B cell (primary cell): ENCODE data around the gene MACROH2A1. TPM values are rescaled to one million over a fixed set of nuclear protein-coding genes. Genes with fewer than 3 reads are reported as not detected.

Experiments
- ATAC-seq: fragments of 200-7000 bp; cut with Tn5 transposase; one replicate; pipeline ENCODE4 v1.10.0; 2021; ENCODE audit warnings: low read depth, mild to moderate bottlenecking, moderate number of reproducible peaks, moderate library complexity
- CTCF ChIA-PET: fragments of 350-600 bp; sonication (Branson Sonifier 250); formaldehyde crosslinking; loops from one replicate; lab custom pipeline; 2021; ENCODE audit warnings: antibody characterized with exemption, inconsistent platforms; lab: Charles Lee
- POLR2A ChIA-PET: fragments of 350-600 bp; sonication (Branson Sonifier 250); formaldehyde crosslinking; loops from one replicate; lab custom pipeline; 2021; ENCODE audit warnings: antibody characterized with exemption; lab: Charles Lee
- DNase-seq: peaks from one replicate; pipeline ENCODE4 v3.0.0; 2013
- H2AFZ ChIP-seq: 2 replicates; pipeline ENCODE4 v1.6.1; 2012; ENCODE audit warnings: mild to moderate bottlenecking, low read depth, low read length; ENCODE audit not compliant: insufficient read depth, poor library complexity, severe bottlenecking
- H3K27ac ChIP-seq, 2 donors: 1 replicate in 1 of 2; 2 replicates in 1 of 2; pipeline ENCODE4 v1.5.1; 2012 to 2013; ENCODE audit warnings: low read length in 2 of 2, mild to moderate bottlenecking in 2 of 2, moderate library complexity in 1 of 2
- H3K27me3 ChIP-seq, 4 experiments: fragments of 200-600 bp in 1 of 4; sonication (generic) in 1 of 4; replicated peaks in 1 of 4; 1 replicate in 2 of 4; 2 replicates in 2 of 4; pipeline versions ENCODE4 v1.6.1 to v1.7.0; 2013 to 2016; ENCODE audit warnings: low read length in 3 of 4, mild to moderate bottlenecking in 2 of 4, mixed read lengths in 1 of 4, moderate library complexity in 1 of 4; ENCODE audit not compliant: insufficient read depth in 4 of 4, control insufficient read depth in 3 of 4; ENCODE audit errors: control extremely low read depth in 1 of 4
- H3K36me3 ChIP-seq, 2 experiments: replicated peaks in 1 of 2; 1 replicate in 1 of 2; 2 replicates in 1 of 2; pipeline versions ENCODE4 v1.6.1 to v1.7.1; 2013; ENCODE audit warnings: low read length in 1 of 2; ENCODE audit not compliant: insufficient read depth in 2 of 2, control insufficient read depth in 1 of 2; ENCODE audit errors: control extremely low read depth in 1 of 2, extremely low read depth in 1 of 2
- H3K4me1 ChIP-seq, 2 donors: fragments of 200-600 bp in 1 of 2; sonication (generic) in 1 of 2; 1 replicate in 1 of 2; 2 replicates in 1 of 2; pipeline versions ENCODE4 v1.5.1 to v1.6.1; 2013 to 2017; ENCODE audit warnings: low read length in 2 of 2; ENCODE audit not compliant: control insufficient read depth in 2 of 2, insufficient read depth in 2 of 2
- H3K4me2 ChIP-seq: replicated peaks from 2 replicates; pipeline ENCODE3; 2012; ENCODE audit warnings: mild to moderate bottlenecking, low read depth, low read length; ENCODE audit not compliant: poor library complexity, severe bottlenecking
- H3K4me3 ChIP-seq, 5 experiments: fragments of 200-600 bp in 1 of 5; sonication (generic) in 1 of 5; 1 replicate in 3 of 5; 2 replicates in 2 of 5; pipeline versions ENCODE4 v1.5.1 to v1.7.0; 2011 to 2016; ENCODE audit warnings: low read length in 4 of 5, mild to moderate bottlenecking in 4 of 5, low read depth in 2 of 5, control low read depth in 1 of 5, moderate library complexity in 1 of 5; ENCODE audit not compliant: insufficient read depth in 1 of 5; ENCODE audit errors: control extremely low read depth in 1 of 5, extremely low read depth in 1 of 5
- H3K79me2 ChIP-seq: fragments of 200-600 bp; sonication (generic); one replicate; pipeline ENCODE4 v1.6.0; 2016; ENCODE audit warnings: low read length; ENCODE audit not compliant: control insufficient read depth, insufficient read depth
- H3K9ac ChIP-seq: fragments of 200-600 bp; sonication (generic); 2 replicates; pipeline ENCODE4 v1.6.1; 2017; ENCODE audit warnings: mild to moderate bottlenecking, low read length, moderate library complexity
- H3K9me3 ChIP-seq, 3 donors: one replicate each; pipeline versions ENCODE4 v1.6.1 to v1.7.1; 2013; ENCODE audit warnings: low read length in 2 of 3; ENCODE audit not compliant: control insufficient read depth in 2 of 3, insufficient read depth in 1 of 3; ENCODE audit errors: control extremely low read depth in 1 of 3
- H4K20me1 ChIP-seq: 2 replicates; pipeline ENCODE4 v1.6.0; 2012; ENCODE audit warnings: mild to moderate bottlenecking, low read length; ENCODE audit not compliant: insufficient read depth, control insufficient read depth, poor library complexity, severe bottlenecking
- H3K27ac Mint-ChIP-seq: one replicate; pipeline ENCODE4 v1.8.0; 2021; ENCODE audit warnings: mixed read lengths
- H3K27me3 Mint-ChIP-seq: one replicate; pipeline ENCODE4 v1.8.0; 2021; ENCODE audit warnings: mixed read lengths
- H3K4me1 Mint-ChIP-seq: one replicate; pipeline ENCODE4 v1.8.0; 2021; ENCODE audit warnings: mixed read lengths
- H3K4me3 Mint-ChIP-seq: one replicate; pipeline ENCODE4 v1.8.0; 2021; ENCODE audit warnings: mixed read lengths
- H3K9me3 Mint-ChIP-seq: one replicate; pipeline ENCODE4 v1.8.0; 2022; ENCODE audit warnings: mixed read lengths; ENCODE audit not compliant: insufficient read depth
- EZH2 ChIP-seq: IDR thresholded peaks from 2 replicates; pipeline ENCODE4 v1.6.1; 2012; ENCODE audit warnings: borderline replicate concordance, low read depth, mild to moderate bottlenecking, moderate library complexity, low read length; ENCODE audit not compliant: insufficient read depth, poor library complexity, severe bottlenecking
- WGBS: methylation state at CpG from one replicate; pipeline ENCODE4 v1.1.5; 2013; ENCODE audit warnings: missing lambda C conversion rate; ENCODE audit not compliant: insufficient coverage; 5-methylcytosine and 5-hydroxymethylcytosine counted together
- intact Hi-C: fragments of 100-400 bp; cut with micrococcal nuclease; formaldehyde crosslinking; loops from one replicate; pipeline ENCODE4 v1.10.0; 2022
- polyA plus RNA-seq: library from polyadenylated mRNA; depleted of rRNA; stranded (reverse); fragments of >200 nt; gene quantifications from 2 replicates; pipeline ENCODE4 v1.2.3, GENCODE V29; 2012
- total RNA-seq, 2 donors: library from RNA; stranded (reverse); fragments of 120-200 nt in 1 of 2; gene quantifications; 1 replicate in 1 of 2; 2 replicates in 1 of 2; pipeline versions ENCODE4 v1.2.3 to v1.2.4, GENCODE V29; 2013 to 2022
- TF ChIP-seq, protein P1 (sequence below): fragments of 200-600 bp; IDR thresholded peaks from one replicate; pipeline ENCODE4 v1.8.0; 2022; ENCODE audit warnings: antibody characterized with exemption, mild to moderate bottlenecking

MACROH2A1 gene
- total and polyA plus RNA-seq, 2 donors (not counting 1 experiment from before 2014, with no cell fraction given), result 80.1 to 99.7 TPM

DNA sequence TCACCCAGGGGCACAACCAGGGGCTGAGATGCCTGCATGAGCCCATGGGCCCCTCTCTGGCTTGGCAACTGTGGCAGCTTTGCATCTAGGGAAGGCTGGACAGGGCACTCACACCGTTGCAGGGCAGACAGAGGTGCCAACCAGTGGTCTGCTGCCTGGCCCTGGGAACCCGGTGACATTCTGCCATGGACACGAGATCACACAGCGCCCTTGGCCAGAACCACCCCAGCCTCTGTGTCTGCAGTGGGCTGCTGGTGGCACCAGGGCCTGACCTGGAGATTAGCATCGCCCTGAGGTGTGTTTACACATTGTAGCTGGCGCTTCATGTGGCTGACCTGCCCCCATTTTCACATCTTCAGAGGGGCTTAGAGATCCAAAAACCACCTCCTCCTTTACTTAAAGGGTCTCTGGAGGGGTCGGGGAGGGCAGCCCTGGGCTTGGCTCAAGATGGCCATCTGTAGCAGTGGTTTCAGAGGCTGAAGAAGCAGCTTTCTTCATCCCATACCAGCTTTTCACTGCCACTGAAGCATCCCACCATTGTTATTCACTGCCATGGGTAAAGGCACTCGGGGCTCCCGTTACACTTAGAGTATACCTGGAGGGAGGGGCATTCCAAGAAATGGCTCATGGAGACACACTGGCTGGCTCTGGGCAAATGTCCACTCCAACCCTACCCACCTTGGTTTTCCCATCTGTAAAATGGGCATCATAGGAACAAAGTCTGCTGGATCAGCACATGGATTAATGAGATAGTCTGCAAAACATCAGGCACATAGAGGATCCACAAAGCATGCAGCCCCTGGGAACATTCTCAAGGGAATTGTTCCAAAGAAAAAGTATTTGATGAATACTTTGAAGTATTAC is 36.7 kb upstream of the MACROH2A1 start:
- intact Hi-C loops, result no loop called here
- Histone ChIP-seq H3K9ac (no peak overlapping the region), H3K4me3 (no peak overlapping the region), H3K9me3 (no peaks in the 10 kb centered on the region), H3K4me1 (peaks cover 14 to 24% of the 10 kb centered on the region in 2 donors), H3K4me2 (no peak overlapping the region), H3K36me3 (no peaks in the 10 kb centered on the region), H3K27ac (no peak overlapping the region), H3K27me3 (peaks cover 0 to 9% (median 2%) of the 10 kb centered on the region in 4 experiments), H4K20me1 (no peaks in the 10 kb centered on the region), H3K79me2 (no peaks in the 10 kb centered on the region), H2AFZ (no peak overlapping the region)
- WGBS, result 93% methylated on average over 6 of the region's 9 CpGs
- CTCF ChIA-PET, result interaction anchor here (1.4 kb wide), 1 partner anchor 9 kb away, joined by 4 read pairs; no protein-coding TSS in a partner anchor
- TF ChIP-seq, protein P1, sequence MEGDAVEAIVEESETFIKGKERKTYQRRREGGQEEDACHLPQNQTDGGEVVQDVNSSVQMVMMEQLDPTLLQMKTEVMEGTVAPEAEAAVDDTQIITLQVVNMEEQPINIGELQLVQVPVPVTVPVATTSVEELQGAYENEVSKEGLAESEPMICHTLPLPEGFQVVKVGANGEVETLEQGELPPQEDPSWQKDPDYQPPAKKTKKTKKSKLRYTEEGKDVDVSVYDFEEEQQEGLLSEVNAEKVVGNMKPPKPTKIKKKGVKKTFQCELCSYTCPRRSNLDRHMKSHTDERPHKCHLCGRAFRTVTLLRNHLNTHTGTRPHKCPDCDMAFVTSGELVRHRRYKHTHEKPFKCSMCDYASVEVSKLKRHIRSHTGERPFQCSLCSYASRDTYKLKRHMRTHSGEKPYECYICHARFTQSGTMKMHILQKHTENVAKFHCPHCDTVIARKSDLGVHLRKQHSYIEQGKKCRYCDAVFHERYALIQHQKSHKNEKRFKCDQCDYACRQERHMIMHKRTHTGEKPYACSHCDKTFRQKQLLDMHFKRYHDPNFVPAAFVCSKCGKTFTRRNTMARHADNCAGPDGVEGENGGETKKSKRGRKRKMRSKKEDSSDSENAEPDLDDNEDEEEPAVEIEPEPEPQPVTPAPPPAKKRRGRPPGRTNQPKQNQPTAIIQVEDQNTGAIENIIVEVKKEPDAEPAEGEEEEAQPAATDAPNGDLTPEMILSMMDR, result no peak
- no peak for TF ChIP-seq EZH2
- ATAC-seq, result no peak
- POLR2A ChIA-PET, result no interaction called here
- no peak overlapping the region for H3K4me3 Mint-ChIP-seq
- H3K4me1 Mint-ChIP-seq, result peaks cover 20% of the 10 kb centered on the region
- H3K27me3 Mint-ChIP-seq, result peaks cover 4% of the 10 kb centered on the region
- no peaks in the 10 kb centered on the region for H3K9me3 Mint-ChIP-seq
- H3K27ac Mint-ChIP-seq, result no peak overlapping the region
- no peak for DNase-seq
